Stimulated activated CD8-positive, alpha-beta memory T cell treated with anti-CD3 and anti-CD28 coated beads, Interleukin-4, amount 100 ng/mL, for 48 hours (primary cell): ENCODE measurements around the gene MARCKSL1.
"Not testable (repeated sequence)": the region's sequence is repeated elsewhere in the genome, so short reads cannot be mapped to it uniquely, and the experiment has no call there.

ENCODE experiments used
- DNase-seq: peaks from one replicate; pipeline ENCODE4 v3.0.0-alpha.2; 2020

Gene MARCKSL1

GRCh38 chr1:32284777-32285176 lies 51.3 kb downstream of the MARCKSL1 start:
- DNase-seq: not testable (repeated sequence)
